ENCODE results near the gene TAS2R60.

Gene TAS2R60

DNA sequence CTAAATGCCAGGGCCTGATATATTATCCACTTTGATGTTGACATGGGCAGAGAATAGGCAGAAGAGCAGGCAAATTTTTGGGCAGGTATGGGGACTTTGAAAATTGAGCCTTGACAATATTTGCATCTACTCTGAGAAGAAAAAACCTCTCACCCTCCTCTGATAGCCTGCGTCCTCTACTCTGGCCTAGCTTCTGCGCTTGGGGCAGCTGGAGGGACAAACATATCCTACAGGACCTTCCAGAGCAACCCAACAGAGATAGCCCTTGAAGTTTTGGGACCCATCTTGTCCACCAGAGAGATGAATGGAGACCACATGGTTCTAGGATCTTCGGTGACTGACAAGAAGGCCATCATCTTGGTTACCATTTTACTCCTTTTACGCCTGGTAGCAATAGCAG lies at the start of gene TAS2R60:
Gene TAS2R60, plus strand, starts transcription at position 301 of the 400 bp plus-strand sequence. Its CDS starts 0 bp downstream, at position 301.
- no peak for DNase-seq (ENCODE audit: low spot score)
- TF ChIP-seq, protein P1, sequence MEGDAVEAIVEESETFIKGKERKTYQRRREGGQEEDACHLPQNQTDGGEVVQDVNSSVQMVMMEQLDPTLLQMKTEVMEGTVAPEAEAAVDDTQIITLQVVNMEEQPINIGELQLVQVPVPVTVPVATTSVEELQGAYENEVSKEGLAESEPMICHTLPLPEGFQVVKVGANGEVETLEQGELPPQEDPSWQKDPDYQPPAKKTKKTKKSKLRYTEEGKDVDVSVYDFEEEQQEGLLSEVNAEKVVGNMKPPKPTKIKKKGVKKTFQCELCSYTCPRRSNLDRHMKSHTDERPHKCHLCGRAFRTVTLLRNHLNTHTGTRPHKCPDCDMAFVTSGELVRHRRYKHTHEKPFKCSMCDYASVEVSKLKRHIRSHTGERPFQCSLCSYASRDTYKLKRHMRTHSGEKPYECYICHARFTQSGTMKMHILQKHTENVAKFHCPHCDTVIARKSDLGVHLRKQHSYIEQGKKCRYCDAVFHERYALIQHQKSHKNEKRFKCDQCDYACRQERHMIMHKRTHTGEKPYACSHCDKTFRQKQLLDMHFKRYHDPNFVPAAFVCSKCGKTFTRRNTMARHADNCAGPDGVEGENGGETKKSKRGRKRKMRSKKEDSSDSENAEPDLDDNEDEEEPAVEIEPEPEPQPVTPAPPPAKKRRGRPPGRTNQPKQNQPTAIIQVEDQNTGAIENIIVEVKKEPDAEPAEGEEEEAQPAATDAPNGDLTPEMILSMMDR (IDR thresholded peaks at IDR 0.05; ENCODE audit: extremely low read depth, insufficient read depth, missing control alignments), result no peak
- in situ Hi-C loops (cut with MboI; ENCODE audit: low pct_unique_long_range_greater_than_20kb, low sequenced_read_pairs, unreplicated experiment), result no loop called here

DNA sequence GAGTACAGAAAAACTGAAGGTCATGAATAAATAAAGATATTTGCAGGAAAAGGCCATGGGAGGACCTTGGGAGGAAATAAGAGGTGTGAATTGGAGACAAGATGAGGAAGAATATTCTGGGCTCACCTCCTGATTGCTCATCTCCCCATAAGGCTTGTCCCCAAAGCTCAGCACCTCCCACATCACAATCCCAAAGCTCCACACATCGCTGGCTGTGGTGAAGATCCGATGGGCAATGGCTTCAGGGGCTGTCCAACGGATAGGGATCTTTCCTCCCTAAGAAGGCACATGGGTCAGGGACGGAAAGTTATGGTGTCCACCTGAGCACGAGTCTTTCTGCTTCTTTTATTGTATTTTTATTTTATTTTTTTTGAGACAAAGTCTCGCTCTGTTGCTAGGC lies 49.2 kb upstream of the TAS2R60 start:
- TF ChIP-seq, protein P1 (IDR thresholded peaks at IDR 0.05; ENCODE audit: extremely low read depth, insufficient read depth, missing control alignments), result no peak
- in situ Hi-C loops (cut with MboI; ENCODE audit: low pct_unique_long_range_greater_than_20kb, low sequenced_read_pairs, unreplicated experiment), result no loop called here
- no peak for DNase-seq (ENCODE audit: low spot score)

DNA sequence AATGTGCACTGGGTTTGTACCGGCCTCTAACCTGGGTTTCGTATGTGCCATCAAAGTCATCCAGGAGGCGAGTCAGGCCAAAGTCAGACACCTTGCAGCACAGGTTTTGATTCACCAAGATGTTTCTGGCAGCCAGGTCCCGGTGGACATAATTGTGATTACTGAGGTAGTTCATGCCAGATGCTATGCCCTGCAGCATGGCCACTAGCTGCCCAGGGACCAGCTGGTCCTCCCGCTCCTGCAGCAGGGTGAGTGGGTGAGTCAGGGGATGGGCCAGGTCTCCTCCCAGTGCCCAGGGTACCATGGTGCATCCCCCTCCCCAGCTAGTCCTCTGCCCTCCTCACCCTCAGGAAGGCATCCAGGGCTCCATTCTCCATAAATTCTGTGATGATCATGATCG lies 48.5 kb upstream of the TAS2R60 start:
- TF ChIP-seq, protein P1 (IDR thresholded peaks at IDR 0.05; ENCODE audit: extremely low read depth, insufficient read depth, missing control alignments), result no peak
- in situ Hi-C loops (cut with MboI; ENCODE audit: low pct_unique_long_range_greater_than_20kb, low sequenced_read_pairs, unreplicated experiment), result no loop called here
- no peak for DNase-seq (ENCODE audit: low spot score)

GRCh38 chr7:143395187-143396149 lies 47.8 kb upstream of the TAS2R60 start:
- TF ChIP-seq, protein P1 (IDR thresholded peaks at IDR 0.05; ENCODE audit: extremely low read depth, insufficient read depth, missing control alignments), result no peak
- DNase-seq (ENCODE audit: low spot score), result no peak
- in situ Hi-C loops (cut with MboI; ENCODE audit: low pct_unique_long_range_greater_than_20kb, low sequenced_read_pairs, unreplicated experiment), result no loop called here

DNA sequence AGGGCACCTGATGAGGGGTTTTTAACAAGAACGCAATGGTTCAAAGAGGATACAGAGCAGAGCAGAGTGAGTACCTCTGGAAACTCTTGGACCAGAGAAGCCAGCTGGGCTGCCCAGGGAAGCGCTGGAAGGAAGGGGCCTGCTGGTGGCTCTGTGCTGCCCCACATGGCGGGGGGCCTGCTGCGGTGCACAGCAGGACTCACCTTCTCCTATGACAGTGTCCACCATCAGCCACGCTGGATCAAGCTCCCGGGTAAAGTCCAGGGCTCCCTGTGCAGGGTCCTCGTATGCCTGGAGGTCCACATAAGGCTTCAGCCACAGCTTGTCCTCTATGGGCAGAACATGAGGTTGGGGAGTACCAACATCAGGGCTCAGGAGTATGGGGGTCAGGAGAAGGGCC lies 47.1 kb upstream of the TAS2R60 start:
- DNase-seq (ENCODE audit: low spot score), result no peak
- in situ Hi-C loops (cut with MboI; ENCODE audit: low pct_unique_long_range_greater_than_20kb, low sequenced_read_pairs, unreplicated experiment), result no loop called here

GRCh38 chr7:143396625-143397556 lies 46.4 kb upstream of the TAS2R60 start:
- DNase-seq (ENCODE audit: low spot score), result no peak
- in situ Hi-C loops (cut with MboI; ENCODE audit: low pct_unique_long_range_greater_than_20kb, low sequenced_read_pairs, unreplicated experiment), result no loop called here
- TF ChIP-seq, protein P1 (IDR thresholded peaks at IDR 0.05; ENCODE audit: extremely low read depth, insufficient read depth, missing control alignments), result no peak

More for the DNA sequence above, 47.1 kb upstream of the TAS2R60 start:
- TF ChIP-seq, protein P1 (IDR thresholded peaks at IDR 0.05; ENCODE audit: extremely low read depth, insufficient read depth, missing control alignments), result no peak
